ENCODE results near the gene CLRN1. TPM values are rescaled to one million over a fixed set of nuclear protein-coding genes. Genes with fewer than 3 reads are reported as not detected.

The CLRN1 gene
- total and polyA plus RNA-seq, 2 of the 13 experiments (the other 11 are each of a cell fraction or from before 2014, with no cell fraction given) = not detected

GRCh38 chr3:150877303-150877702, 95.2 kb downstream of the CLRN1 start:
- intact Hi-C loops (cut with micrococcal nuclease; ENCODE audit: unreplicated experiment) (no loop called here), in situ Hi-C loops (cut with HindIII; ENCODE audit: extremely low pct_ligation_motif_present, low pct_unique_long_range_greater_than_20kb) (no loop called here)
- BruUV-seq (replicated peaks) = no TSS peak
- peaks cover 0 to 5% of the 10 kb centered on the region in 2 experiments; a peak in 1 of 5 replicates for H3K27me3 ChIP-seq (ENCODE audit: control insufficient read depth in 1 of 2, insufficient read depth in 2 of 2, low read length in 2 of 2)
- H3K4me2 ChIP-seq (ENCODE audit: low read depth, low read length) = no peak overlapping the region
- H4K20me1 ChIP-seq (ENCODE audit: insufficient read depth, low read length) = no peaks in the 10 kb centered on the region
- H3K36me3 ChIP-seq (replicated peaks in 1 of 2; ENCODE audit: control insufficient read depth in 1 of 2, insufficient read depth in 2 of 2, low read length in 2 of 2) = no peaks in the 10 kb centered on the region
- H3K27ac ChIP-seq (ENCODE audit: extremely low read length, insufficient read depth, low read length) = no peak overlapping the region
- H3K9me3 ChIP-seq (ENCODE audit: low read length) = no peaks in the 10 kb centered on the region
- H2AFZ ChIP-seq (ENCODE audit: low read length) = no peak overlapping the region
- FAIRE-seq (no peak), ATAC-seq (no peak), DNase-seq (ENCODE audit: low spot score) (no peak)
- no peaks in the 10 kb centered on the region for H3K79me2 ChIP-seq (ENCODE audit: insufficient read depth, low read length)
- no peaks in the 10 kb centered on the region for H3K4me1 ChIP-seq (ENCODE audit: insufficient read depth, low read length)
- no peak overlapping the region for H3K4me3 ChIP-seq (replicated peaks in 1 of 3; ENCODE audit: insufficient read depth in 1 of 3, low read depth in 2 of 3, low read length in 3 of 3)
- ChIA-PET POLR2A (no interaction called here), CTCF (ENCODE audit: low intra/inter-chr PET ratio, low total read pairs) (no interaction called here)
- WGBS (ENCODE audit: low lambda C conversion rate) = 19% methylated on average over 3 of the region's 3 CpGs
- no peak overlapping the region for H3K9ac ChIP-seq (ENCODE audit: insufficient read depth, low read depth, low read length)
- TF ChIP-seq, protein P1, sequence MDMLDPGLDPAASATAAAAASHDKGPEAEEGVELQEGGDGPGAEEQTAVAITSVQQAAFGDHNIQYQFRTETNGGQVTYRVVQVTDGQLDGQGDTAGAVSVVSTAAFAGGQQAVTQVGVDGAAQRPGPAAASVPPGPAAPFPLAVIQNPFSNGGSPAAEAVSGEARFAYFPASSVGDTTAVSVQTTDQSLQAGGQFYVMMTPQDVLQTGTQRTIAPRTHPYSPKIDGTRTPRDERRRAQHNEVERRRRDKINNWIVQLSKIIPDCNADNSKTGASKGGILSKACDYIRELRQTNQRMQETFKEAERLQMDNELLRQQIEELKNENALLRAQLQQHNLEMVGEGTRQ (IDR thresholded peaks at IDR 0.05; ENCODE audit: low read depth, low read length) = no peak
- TF ChIP-seq, protein P1 (CRISPR knock-in tag; IDR thresholded peaks at IDR 0.05; ENCODE audit: borderline replicate concordance) = no peak
- no peak for TF ChIP-seq SNRNP70 (IDR thresholded peaks at IDR 0.05; ENCODE audit: low read depth, low read length)
- TF ChIP-seq NR1H2 (CRISPR knock-in tag; IDR thresholded peaks at IDR 0.05; ENCODE audit: borderline replicate concordance, low read depth) = no peak
- no peak for TF ChIP-seq TFE3 (CRISPR knock-in tag; IDR thresholded peaks at IDR 0.05)
- no peak for TF ChIP-seq RARA (CRISPR knock-in tag; IDR thresholded peaks at IDR 0.05)
- TF ChIP-seq ZSCAN31 (CRISPR knock-in tag; IDR thresholded peaks at IDR 0.05; ENCODE audit: low read depth) = no peak
- no peak for TF ChIP-seq ZFP90 (CRISPR knock-in tag; IDR thresholded peaks at IDR 0.05; ENCODE audit: borderline replicate concordance)
- no peak for TF ChIP-seq ZNF619 (CRISPR knock-in tag; IDR thresholded peaks at IDR 0.05)
- TF ChIP-seq, protein P2, sequence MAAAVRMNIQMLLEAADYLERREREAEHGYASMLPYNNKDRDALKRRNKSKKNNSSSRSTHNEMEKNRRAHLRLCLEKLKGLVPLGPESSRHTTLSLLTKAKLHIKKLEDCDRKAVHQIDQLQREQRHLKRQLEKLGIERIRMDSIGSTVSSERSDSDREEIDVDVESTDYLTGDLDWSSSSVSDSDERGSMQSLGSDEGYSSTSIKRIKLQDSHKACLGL (CRISPR knock-in tag; IDR thresholded peaks at IDR 0.05) = no peak
- TF ChIP-seq SNAPC2 (CRISPR knock-in tag; IDR thresholded peaks at IDR 0.05) = no peak
- TF ChIP-seq, protein P3, sequence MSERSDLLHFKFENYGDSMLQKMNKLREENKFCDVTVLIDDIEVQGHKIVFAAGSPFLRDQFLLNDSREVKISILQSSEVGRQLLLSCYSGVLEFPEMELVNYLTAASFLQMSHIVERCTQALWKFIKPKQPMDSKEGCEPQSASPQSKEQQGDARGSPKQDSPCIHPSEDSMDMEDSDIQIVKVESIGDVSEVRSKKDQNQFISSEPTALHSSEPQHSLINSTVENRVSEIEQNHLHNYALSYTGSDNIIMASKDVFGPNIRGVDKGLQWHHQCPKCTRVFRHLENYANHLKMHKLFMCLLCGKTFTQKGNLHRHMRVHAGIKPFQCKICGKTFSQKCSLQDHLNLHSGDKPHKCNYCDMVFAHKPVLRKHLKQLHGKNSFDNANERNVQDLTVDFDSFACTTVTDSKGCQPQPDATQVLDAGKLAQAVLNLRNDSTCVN (CRISPR knock-in tag; IDR thresholded peaks at IDR 0.05; ENCODE audit: borderline replicate concordance) = no peak
- no peak for TF ChIP-seq ZNF660 (CRISPR knock-in tag; IDR thresholded peaks at IDR 0.05; ENCODE audit: borderline replicate concordance, low read depth)
- TF ChIP-seq TARDBP (CRISPR knock-in tag; IDR thresholded peaks at IDR 0.05) = no peak
- TF ChIP-seq FLYWCH1 (CRISPR knock-in tag; IDR thresholded peaks at IDR 0.05) = no peak

All from HepG2 (cell line).